ENCODE measurements around the gene VTI1A. TPM values are rescaled to one million over a fixed set of nuclear protein-coding genes. Genes with fewer than 3 reads are reported as not detected.

VTI1A gene
- polyA plus RNA-seq, 1 donor from 2014 or later = 28.7 TPM

DNA sequence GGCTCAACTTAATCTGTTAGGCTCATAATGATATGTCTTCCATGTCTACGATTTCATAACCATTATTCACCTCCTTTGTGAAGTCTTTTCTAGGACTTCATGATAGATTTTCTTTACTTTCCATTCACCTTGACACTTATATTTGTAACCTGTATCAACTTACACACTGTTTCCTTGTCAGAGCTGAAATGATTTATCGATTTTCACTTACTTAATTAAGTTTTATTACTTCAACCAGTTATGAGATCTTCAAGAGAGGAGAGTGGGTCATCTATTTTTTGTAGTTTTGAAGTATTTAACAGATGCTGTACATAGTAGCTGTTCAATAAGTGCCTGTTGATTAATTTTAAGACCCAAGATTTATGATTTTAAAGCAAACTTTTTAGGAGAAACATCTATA lies 37.4 kb downstream of the VTI1A start:
- Histone ChIP-seq H3K27me3 (ENCODE audit: insufficient read depth, low read depth, low read length) (no peaks in the 10 kb centered on the region), H4K20me1 (ENCODE audit: insufficient read depth) (no peaks in the 10 kb centered on the region), H3K4me2 (ENCODE audit: low read length) (no peak overlapping the region), H3K4me3 (ENCODE audit: low read length) (no peak overlapping the region), H3K9ac (ENCODE audit: low read length) (no peak overlapping the region), H3K9me2 (ENCODE audit: insufficient read depth, low read length) (no peaks in the 10 kb centered on the region), H3F3A (ENCODE audit: insufficient read depth, low read length, poor library complexity, severe bottlenecking) (no peaks in the 10 kb centered on the region), H3K36me3 (ENCODE audit: insufficient read depth, low read length) (no peaks in the 10 kb centered on the region), H3K27ac (ENCODE audit: low read length) (no peak overlapping the region), H2AFZ (ENCODE audit: low read depth, low read length) (no peak overlapping the region), H3K9me3 (ENCODE audit: low read length) (no peaks in the 10 kb centered on the region), H3K79me2 (replicated peaks; ENCODE audit: insufficient read depth, low read length) (no peaks in the 10 kb centered on the region)
- TF ChIP-seq, protein P1, sequence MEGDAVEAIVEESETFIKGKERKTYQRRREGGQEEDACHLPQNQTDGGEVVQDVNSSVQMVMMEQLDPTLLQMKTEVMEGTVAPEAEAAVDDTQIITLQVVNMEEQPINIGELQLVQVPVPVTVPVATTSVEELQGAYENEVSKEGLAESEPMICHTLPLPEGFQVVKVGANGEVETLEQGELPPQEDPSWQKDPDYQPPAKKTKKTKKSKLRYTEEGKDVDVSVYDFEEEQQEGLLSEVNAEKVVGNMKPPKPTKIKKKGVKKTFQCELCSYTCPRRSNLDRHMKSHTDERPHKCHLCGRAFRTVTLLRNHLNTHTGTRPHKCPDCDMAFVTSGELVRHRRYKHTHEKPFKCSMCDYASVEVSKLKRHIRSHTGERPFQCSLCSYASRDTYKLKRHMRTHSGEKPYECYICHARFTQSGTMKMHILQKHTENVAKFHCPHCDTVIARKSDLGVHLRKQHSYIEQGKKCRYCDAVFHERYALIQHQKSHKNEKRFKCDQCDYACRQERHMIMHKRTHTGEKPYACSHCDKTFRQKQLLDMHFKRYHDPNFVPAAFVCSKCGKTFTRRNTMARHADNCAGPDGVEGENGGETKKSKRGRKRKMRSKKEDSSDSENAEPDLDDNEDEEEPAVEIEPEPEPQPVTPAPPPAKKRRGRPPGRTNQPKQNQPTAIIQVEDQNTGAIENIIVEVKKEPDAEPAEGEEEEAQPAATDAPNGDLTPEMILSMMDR (IDR thresholded peaks at IDR 0.05; ENCODE audit: poor library complexity, severe bottlenecking) = no peak
- no peak for TF ChIP-seq RAD21 (conservative IDR thresholded peaks at IDR 0.05)

DNA sequence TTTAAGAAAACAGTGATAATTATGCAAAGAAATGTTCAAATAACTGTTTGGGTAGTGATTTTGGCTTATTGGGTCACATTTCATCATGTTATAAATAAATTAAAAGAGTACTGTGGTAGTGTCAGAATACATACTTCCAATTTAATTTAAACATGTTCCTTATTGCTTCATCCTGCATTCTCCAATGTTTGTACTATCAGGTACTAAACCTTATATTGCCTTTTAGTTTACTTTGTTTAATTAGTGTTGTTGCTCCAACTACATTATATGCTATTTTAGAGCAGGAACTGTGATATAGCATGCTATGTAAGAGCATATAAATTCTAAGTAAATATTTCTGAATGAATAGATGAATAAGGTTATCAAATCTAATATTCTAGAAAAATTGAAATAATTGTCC lies 40.9 kb downstream of the VTI1A start:
- H3K27me3 ChIP-seq (ENCODE audit: insufficient read depth, low read depth, low read length) = no peaks in the 10 kb centered on the region
- no peaks in the 10 kb centered on the region for H3F3A ChIP-seq (ENCODE audit: insufficient read depth, low read length, poor library complexity, severe bottlenecking)
- H3K79me2 ChIP-seq (replicated peaks; ENCODE audit: insufficient read depth, low read length) = no peaks in the 10 kb centered on the region
- no peaks in the 10 kb centered on the region for H3K9me2 ChIP-seq (ENCODE audit: insufficient read depth, low read length)
- H3K4me2 ChIP-seq (ENCODE audit: low read length) = no peak overlapping the region
- H3K27ac ChIP-seq (ENCODE audit: low read length) = no peak overlapping the region
- no peak overlapping the region for H3K9ac ChIP-seq (ENCODE audit: low read length)
- no peak overlapping the region for H2AFZ ChIP-seq (ENCODE audit: low read depth, low read length)
- TF ChIP-seq, protein P2, sequence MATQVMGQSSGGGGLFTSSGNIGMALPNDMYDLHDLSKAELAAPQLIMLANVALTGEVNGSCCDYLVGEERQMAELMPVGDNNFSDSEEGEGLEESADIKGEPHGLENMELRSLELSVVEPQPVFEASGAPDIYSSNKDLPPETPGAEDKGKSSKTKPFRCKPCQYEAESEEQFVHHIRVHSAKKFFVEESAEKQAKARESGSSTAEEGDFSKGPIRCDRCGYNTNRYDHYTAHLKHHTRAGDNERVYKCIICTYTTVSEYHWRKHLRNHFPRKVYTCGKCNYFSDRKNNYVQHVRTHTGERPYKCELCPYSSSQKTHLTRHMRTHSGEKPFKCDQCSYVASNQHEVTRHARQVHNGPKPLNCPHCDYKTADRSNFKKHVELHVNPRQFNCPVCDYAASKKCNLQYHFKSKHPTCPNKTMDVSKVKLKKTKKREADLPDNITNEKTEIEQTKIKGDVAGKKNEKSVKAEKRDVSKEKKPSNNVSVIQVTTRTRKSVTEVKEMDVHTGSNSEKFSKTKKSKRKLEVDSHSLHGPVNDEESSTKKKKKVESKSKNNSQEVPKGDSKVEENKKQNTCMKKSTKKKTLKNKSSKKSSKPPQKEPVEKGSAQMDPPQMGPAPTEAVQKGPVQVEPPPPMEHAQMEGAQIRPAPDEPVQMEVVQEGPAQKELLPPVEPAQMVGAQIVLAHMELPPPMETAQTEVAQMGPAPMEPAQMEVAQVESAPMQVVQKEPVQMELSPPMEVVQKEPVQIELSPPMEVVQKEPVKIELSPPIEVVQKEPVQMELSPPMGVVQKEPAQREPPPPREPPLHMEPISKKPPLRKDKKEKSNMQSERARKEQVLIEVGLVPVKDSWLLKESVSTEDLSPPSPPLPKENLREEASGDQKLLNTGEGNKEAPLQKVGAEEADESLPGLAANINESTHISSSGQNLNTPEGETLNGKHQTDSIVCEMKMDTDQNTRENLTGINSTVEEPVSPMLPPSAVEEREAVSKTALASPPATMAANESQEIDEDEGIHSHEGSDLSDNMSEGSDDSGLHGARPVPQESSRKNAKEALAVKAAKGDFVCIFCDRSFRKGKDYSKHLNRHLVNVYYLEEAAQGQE (IDR thresholded peaks at IDR 0.05; ENCODE audit: borderline replicate concordance) = no peak
- TF ChIP-seq RAD21 (conservative IDR thresholded peaks at IDR 0.05) = no peak
- TF ChIP-seq TAF1 (IDR thresholded peaks at IDR 0.05; ENCODE audit: low read depth) = no peak
- no peak for TF ChIP-seq EZH2 (IDR thresholded peaks at IDR 0.05; ENCODE audit: borderline replicate concordance, insufficient read depth, low read length, poor library complexity, severe bottlenecking)
- H3K4me3 ChIP-seq (ENCODE audit: low read length) = no peak overlapping the region
- H3K9me3 ChIP-seq (ENCODE audit: low read length) = no peaks in the 10 kb centered on the region
- no peaks in the 10 kb centered on the region for H3K36me3 ChIP-seq (ENCODE audit: insufficient read depth, low read length)
- no peaks in the 10 kb centered on the region for H4K20me1 ChIP-seq (ENCODE audit: insufficient read depth)

DNA sequence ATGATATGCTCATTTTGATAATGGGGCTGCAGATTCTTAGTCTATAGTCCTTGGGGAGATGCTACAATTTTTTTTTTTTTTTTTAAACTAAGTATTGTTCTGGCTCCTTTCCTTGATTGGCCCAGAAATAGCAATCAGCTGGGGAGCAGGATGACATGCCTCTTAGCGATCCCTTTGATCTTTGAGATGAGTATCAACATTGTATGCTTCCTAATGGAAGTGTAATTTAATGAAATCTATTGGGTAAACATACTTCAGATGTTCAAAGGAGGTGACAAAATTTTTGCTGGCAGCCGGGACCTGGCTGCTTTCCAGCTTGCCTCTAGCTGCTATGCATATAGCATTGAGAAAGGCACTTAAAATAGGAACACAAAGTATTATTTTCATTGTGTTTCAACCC lies 43.5 kb downstream of the VTI1A start:
- H3F3A ChIP-seq (ENCODE audit: insufficient read depth, low read length, poor library complexity, severe bottlenecking) = no peaks in the 10 kb centered on the region
- no peaks in the 10 kb centered on the region for H3K79me2 ChIP-seq (replicated peaks; ENCODE audit: insufficient read depth, low read length)
- H2AFZ ChIP-seq (ENCODE audit: low read depth, low read length) = no peak overlapping the region
- H3K27ac ChIP-seq (ENCODE audit: low read length) = no peak overlapping the region
- no peaks in the 10 kb centered on the region for H3K9me3 ChIP-seq (ENCODE audit: low read length)
- H3K4me2 ChIP-seq (ENCODE audit: low read length) = no peak overlapping the region
- no peak overlapping the region for H3K9ac ChIP-seq (ENCODE audit: low read length)
- H3K4me3 ChIP-seq (ENCODE audit: low read length) = no peak overlapping the region
- no peaks in the 10 kb centered on the region for H3K9me2 ChIP-seq (ENCODE audit: insufficient read depth, low read length)
- TF ChIP-seq EP300 (conservative IDR thresholded peaks at IDR 0.05; ENCODE audit: poor library complexity, severe bottlenecking) (no peak), EZH2 (IDR thresholded peaks at IDR 0.05; ENCODE audit: borderline replicate concordance, insufficient read depth, low read length, poor library complexity, severe bottlenecking) (no peak), TAF1 (IDR thresholded peaks at IDR 0.05; ENCODE audit: low read depth) (no peak), MXI1 (conservative IDR thresholded peaks at IDR 0.05; ENCODE audit: poor library complexity, severe bottlenecking) (no peak), RAD21 (conservative IDR thresholded peaks at IDR 0.05) (no peak), POLR2AphosphoS5 (IDR thresholded peaks at IDR 0.05) (no peak), SMC3 (conservative IDR thresholded peaks at IDR 0.05; ENCODE audit: poor library complexity) (no peak)
- TF ChIP-seq, protein P1 (IDR thresholded peaks at IDR 0.05; ENCODE audit: poor library complexity, severe bottlenecking) = no peak
- TF ChIP-seq, protein P2 (IDR thresholded peaks at IDR 0.05; ENCODE audit: borderline replicate concordance) = no peak
- H3K27me3 ChIP-seq (ENCODE audit: insufficient read depth, low read depth, low read length) = no peaks in the 10 kb centered on the region
- no peaks in the 10 kb centered on the region for H4K20me1 ChIP-seq (ENCODE audit: insufficient read depth)
- no peaks in the 10 kb centered on the region for H3K36me3 ChIP-seq (ENCODE audit: insufficient read depth, low read length)
